Prostate gland (tissue), 2 donors: Measurements from ENCODE around the gene KRT6C.

Source experiments
- POLR2A ChIP-seq: fragments of 450-650 bp; IDR thresholded peaks from one replicate; pipeline ENCODE4 v1.6.1; 2016; ENCODE audit warnings: antibody characterized with exemption, mild to moderate bottlenecking
- TF ChIP-seq, protein P1 (sequence below), 4 experiments: fragments of 200-600 bp in 2 of 4; fragments of 450-650 bp in 2 of 4; sonication (generic) in 2 of 4; IDR thresholded peaks; 1 replicate in 3 of 4; 2 replicates in 1 of 4; pipeline ENCODE4 v1.5.1; 2016 to 2019; ENCODE audit warnings: antibody characterized with exemption in 4 of 4, mild to moderate bottlenecking in 2 of 4, moderate library complexity in 2 of 4

DNA sequence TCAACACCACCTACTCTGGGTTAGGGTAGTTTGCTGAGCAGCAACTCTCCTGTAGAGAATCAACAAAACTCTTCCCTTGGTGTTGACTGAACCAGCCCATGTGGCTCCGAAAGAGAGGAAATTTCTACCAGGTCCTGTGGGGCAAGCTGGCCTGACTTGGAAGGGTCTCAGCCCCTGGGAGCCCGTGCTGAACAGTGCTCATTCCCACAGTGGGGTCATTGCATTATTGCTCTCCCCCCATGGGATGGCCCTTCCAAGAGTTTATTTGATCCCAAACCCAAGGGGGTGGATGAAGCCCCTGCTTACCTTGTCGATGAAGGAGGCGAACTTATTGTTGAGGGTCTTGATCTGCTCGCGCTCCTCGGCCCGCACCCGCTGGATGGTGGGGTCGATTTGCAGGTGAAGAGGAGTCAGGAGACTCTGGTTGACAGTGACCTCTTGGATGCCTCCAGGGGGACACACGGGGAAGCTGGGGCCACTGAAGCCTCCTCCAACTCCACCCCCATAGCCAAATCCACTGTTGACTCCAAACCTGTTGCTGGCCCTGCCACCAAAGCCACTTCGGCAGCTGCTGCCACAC is 40.0 kb downstream of the KRT6C start:
- TF ChIP-seq, protein P1, sequence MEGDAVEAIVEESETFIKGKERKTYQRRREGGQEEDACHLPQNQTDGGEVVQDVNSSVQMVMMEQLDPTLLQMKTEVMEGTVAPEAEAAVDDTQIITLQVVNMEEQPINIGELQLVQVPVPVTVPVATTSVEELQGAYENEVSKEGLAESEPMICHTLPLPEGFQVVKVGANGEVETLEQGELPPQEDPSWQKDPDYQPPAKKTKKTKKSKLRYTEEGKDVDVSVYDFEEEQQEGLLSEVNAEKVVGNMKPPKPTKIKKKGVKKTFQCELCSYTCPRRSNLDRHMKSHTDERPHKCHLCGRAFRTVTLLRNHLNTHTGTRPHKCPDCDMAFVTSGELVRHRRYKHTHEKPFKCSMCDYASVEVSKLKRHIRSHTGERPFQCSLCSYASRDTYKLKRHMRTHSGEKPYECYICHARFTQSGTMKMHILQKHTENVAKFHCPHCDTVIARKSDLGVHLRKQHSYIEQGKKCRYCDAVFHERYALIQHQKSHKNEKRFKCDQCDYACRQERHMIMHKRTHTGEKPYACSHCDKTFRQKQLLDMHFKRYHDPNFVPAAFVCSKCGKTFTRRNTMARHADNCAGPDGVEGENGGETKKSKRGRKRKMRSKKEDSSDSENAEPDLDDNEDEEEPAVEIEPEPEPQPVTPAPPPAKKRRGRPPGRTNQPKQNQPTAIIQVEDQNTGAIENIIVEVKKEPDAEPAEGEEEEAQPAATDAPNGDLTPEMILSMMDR (IDR thresholded peaks at IDR 0.05) = no peak
- TF ChIP-seq POLR2A = no peak
